GM18868 (cell line): ENCODE measurements around the gene IQSEC3.
A peak's percentile ranks its signal among the peaks of the same experiment; 100 is the strongest.
"Not testable (repeated sequence)": the region's sequence is repeated elsewhere in the genome, so short reads cannot be mapped to it uniquely, and the experiment has no call there.

Experiments used
- ATAC-seq: cut with Tn5 transposase; IDR thresholded peaks from one replicate; pipeline ENCODE4 v1.9.1; 2021; ENCODE audit warnings: mild to moderate bottlenecking, moderate library complexity; ENCODE audit not compliant: unreplicated experiment

The IQSEC3 gene

DNA sequence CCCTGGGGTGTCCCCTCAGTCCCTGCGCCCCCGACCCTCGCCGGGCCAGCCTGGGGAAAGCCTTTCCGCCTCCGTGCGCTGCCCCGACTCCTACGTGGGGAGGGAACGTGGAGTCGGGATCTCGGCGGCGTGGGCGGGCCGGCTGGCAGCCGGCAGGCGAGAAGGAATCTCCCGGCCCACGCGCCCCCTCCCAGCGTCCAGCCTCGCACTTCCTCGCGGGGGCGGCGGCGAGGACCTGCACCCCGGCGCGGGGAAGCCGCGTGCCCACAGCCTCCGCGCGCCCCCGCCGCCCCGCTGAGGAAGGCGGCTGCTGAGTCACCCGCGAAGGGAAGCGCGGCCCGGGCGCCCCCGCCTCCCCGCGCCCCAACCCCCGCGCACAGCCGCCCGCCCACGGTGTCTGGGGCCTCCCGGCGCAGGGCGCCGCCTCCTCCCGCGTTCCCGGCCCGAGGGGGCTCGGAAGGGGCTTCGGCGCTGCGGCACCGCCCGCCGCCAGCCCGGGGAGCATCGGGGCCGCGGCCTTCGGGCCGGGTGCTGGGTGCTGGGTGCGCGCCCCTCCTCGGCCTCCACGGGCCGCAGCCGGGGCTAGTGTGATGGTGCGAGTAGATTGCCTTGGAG, 11.3 kb downstream of the IQSEC3 start:
- not testable (repeated sequence) for ATAC-seq

DNA sequence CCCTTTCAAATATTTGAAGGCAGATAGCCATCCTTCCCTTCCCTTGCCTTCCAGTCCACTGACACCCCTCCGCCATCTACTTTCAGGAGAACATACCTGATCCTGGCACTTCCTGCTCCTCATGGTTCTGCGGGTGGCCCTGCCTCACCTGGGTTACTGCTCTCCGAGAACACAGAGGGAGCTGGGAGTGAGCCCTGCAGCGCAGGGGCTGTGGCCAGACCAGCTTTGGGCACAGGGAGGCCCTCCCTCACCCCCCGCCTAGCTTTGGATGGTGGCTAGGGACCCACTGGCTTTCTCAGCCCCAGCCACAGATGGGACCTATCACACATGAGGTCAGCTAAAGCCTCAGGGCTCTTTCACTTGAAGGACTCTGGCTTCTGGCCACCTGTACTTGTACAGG, 12.4 kb downstream of the IQSEC3 start:
- no peak for ATAC-seq

DNA sequence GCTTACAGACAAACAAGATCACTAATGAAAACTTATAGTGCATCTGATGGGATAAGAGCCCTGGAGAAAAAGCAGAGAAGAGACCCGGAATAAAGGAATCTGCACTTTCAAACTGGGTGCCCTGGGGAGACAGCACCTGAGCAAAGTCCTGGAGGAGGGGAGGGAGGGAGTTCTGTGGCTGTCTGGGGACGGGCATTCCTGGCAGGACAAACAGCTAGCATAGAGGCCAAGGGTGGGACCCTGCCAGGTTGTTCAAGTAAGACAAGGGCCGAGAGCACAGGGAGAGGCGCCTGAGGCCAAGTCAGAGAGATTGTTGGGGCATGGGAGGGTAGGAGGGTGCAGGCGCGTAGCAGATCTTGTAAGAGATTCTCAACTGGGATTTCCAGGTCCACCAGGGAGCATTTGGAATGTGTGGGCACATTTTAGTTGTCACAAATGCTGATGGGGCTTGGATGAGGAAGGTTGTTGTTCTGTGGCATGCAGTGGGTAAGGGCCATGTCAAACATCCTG, 14.2 kb downstream of the IQSEC3 start:
- ATAC-seq = no peak

DNA sequence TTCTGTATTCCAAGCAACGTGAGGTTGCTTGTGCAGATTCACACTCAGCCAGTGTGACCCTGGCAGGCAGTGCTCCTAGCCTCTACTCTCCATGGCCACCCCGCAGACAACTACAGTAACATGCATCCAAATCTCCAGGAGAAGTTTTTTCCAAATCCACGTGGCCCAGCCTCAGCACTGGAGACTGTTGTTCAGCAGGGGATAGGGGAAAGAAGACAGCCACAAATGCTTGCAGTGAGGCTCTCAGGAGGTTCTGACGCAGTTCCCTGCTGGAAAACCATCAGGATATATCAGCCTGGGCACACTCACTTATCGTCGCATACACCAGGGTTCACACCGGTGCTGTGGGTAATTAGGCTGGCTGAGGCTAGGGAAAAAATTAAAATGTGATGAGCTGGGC, 16.2 kb downstream of the IQSEC3 start:
- ATAC-seq = no peak

DNA sequence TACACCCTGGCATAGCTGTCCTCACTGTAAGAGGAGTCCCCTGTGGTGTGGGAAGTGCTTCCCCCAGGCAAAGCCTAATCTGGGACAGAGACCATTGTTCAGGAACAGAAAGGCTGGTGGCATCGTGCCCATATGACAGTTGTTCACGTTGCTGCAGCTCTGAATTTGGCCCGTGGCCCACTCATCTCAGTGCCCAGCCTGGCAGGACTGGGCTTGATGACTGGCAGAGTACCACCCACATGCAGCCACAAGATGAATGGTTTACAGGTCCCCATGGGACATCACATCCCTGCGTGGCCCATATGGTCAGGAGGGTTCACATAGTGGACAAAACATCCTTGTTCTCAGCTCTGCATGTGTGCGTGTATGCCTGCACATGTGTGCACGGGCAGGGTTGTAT, 17.5 kb downstream of the IQSEC3 start:
- no peak for ATAC-seq

DNA sequence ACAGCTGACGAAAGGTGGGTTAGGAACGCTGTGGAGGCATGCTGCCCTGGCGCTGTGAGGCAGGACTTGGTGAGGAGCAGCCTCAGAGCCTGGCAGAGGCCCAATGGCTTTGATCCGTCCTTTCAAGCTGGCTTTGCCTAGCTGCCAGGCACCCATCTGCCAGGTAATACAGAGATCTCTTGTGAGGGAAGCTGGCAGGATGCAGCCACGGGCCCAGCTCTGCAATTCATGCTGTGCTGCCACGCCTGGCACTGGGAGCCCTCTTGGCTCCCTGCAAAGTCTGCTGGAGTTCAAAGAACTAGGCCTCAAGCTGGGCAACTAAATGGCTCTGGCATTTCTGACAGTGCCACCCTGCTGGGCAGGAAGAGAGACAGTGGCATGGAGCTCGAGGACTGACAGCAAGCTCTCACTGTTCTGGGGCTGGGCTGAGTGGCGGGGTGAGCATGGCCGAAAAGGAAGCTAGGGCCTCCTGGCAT, 18.7 kb downstream of the IQSEC3 start:
- ATAC-seq = no peak

DNA sequence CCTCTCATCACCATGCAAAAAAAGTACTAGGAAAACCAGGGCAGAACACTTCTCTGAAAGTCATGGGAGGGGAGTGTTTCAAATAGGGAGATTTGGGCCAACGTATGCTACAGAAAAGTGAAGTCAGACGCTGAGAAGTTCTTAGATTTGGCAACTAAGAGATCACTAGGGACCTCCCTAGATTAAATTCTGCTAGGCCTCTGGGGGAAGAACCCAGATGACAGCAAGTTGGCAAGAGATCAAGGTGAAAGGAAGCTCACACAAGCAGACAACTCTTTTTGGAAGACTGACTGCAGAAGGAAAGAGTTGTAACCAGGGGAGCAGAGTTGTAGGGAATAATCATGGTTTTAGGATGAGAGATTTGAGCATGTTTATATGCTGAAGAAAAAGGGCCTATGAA, 20.7 kb downstream of the IQSEC3 start:
- ATAC-seq = no peak

DNA sequence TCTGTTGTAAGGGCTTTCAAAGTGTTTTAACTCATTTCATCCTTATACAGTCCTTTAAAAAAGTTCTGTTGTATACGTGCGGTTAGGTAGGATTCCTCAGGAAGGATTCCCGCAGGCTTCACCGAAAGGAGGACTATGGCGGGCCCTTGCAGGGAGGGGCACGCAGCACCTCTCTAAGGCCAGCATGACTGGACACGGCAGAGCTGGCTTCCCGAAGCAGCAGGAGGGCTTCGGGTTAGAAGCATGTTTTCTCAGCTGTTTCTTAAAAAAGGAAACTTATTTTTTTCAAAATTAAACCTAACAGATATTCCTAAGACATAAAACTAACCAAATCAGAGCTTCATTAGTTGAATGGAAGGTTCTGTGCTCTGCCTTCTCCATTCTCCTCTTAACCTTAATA, 21.3 kb downstream of the IQSEC3 start:
- ATAC-seq = no peak

DNA sequence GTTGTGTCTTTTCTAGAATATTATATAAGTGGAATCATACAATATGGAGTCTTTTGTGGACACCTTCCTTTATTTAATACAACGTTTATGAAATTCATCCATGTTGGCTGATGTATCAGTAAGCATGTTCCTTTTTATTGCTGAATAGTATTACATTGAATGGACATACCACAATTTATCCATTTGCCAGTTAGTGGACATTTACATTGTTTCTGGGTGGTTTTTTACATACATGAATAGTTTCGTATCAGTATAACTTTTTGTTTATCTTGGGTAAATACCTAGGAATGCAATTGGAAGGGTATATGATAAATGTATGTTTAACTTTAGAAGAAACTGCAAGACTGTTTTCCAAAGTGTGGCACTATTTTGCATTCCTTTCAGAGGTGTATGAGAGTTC, 23.1 kb downstream of the IQSEC3 start:
- ATAC-seq = no peak

DNA sequence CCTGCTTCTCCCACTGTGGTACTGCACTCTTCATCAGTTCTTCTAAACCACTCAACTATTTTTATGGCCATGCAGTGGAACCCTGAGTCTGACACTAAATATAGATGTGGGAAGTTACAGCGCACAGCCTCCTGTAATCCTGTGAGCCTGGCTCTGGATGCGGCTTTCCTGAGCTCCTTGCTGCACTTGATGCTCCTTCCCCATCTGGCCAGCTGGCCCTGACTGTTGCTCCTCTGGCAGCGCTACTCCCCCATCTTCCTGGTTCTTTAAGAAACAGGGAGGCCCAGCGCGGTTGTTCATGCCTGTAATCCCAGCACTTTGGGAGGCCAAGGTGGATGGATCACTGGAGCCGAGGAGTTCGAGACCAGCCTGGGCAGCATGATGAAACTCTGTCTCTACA, 24.6 kb downstream of the IQSEC3 start:
- ATAC-seq = no peak

DNA sequence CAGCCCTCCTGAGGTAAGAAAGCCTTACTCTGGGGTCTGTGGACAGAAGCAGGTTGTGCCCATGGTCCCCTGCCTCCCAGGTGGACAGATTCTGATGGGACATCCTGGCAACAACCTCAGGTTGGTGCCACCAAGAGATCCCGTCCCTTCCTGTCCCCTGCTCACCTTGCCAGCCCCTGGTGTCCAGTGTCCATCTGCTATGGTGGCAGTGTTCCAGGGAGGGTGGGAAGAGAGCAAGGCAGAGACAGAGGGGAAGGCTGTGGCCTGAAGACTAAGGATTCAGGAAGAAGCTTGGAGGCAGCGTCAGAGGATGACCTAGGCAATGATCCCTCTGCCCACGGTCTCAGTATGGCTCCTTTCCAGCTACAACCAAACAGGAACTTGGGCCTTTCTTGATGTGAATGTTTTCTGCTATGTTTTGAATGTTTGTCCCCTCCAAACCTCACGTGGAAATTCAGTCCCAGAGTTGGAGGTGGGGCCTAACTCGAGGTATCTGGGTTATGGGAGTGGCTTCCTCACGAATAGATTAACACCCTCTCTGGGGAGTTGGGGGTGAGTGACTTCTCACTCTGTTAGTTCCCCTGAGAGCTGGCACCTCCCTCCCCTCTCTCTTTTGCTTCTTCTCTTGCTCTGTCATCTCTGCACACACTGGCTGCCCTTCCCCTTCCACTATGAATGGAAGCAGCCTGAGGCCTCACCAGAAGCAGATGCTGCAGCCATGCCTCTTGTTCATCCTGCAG, 26.9 kb downstream of the IQSEC3 start:
- ATAC-seq = no peak

DNA sequence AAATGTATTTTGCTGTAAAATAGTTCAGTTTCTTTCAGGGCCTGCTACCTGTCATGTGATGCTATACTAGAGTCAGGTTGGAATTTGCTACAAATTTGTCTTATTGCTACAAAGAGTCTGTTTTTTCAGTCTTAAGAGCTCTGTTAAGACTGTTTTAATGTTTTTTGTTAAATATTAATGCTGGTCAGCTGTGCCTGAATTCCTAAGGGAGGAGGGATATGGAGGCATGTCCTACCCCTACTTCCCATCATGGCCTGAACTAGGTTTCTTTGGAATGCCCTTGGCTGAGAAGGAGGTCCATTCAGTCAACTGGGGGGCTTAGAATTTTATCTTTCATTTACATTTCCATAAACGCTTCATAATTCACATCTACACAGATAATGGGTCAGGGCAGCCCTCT, 30.0 kb downstream of the IQSEC3 start:
- no peak for ATAC-seq

DNA sequence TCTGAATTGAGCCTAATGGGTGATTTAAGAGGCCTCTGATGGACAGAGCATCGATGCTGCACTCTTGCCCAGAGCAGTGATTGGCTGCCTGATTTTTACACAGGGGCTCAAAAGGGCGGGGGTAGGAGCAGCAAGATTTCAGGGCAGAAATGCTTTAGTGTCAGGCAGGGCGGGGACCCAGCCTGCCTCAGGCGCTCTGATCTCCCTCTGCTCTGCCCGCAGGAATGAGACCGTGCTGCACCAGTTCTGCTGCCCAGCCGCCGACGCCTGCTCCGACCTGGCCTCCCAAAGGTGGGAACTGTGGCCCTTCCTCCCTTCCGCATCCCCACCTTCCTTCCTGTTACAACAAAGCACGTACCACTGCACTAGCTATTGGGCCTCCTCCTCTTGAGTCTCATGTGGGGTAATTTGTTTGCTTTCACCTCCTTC, 32.4 kb downstream of the IQSEC3 start:
- no peak for ATAC-seq

DNA sequence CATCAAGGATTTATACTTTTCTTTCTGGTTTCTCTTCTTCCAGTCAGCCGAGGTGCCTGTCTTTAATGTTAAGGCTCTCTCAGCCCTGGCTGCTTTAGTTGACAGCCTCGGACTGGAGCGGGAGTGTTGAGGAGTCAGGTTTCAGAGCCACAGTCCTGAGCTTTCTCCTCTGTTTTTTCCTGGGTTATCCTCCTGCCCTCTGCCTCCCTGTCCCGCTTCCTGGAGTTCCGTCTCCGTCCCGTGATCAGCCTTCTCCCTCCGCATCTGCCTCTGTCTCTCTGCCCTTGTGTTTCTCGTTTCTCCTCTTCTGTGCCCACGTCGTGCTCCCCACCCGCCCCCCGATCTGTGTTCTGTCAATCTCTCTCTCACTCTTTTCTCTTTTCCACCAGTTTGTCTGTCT, 33.0 kb downstream of the IQSEC3 start:
- no peak for ATAC-seq

DNA sequence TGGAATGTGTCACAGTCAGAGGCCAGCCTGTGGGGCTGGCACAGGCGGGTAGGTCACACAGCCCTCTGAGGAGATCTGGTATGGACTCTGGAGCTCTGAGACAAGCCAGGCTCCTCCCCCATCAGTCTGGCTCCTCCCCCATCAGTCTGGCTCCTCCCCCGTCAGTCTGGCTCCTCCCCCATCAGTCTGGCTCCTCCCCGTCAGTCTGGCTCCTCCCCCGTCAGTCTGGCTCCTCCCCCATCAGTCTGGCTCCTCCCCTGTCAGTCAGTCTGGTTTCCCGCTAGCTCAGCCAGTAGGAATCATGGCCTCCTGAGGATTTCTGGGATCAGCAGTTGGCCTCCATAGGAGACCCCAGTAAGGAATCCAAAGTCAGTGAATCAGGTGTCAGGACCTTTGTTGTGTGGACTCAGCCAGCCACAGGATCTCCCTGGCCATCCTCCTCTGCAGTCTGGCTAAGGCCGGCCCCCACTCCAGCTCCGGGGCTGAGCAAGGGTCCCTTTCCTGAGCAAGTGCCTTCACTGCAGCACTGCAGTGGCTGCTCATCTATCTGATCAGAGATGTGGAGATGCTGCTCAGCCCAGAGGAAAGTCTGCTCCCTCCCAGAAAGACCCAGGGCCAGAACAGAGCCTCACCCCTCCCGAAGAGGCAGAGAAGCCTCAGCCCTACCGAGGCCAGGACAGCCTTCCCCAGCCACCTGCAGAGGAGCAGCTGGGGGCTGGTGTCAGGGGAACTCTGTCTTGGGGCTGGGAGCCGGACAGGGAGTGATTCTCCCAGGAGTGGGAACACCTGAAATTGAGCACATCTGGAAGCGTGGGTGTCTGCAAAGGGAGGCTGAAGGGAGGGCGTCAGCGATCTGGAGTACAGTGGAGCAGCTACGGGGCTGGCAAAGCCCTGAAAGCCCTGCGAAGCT, 35.7 kb downstream of the IQSEC3 start:
- no peak for ATAC-seq

DNA sequence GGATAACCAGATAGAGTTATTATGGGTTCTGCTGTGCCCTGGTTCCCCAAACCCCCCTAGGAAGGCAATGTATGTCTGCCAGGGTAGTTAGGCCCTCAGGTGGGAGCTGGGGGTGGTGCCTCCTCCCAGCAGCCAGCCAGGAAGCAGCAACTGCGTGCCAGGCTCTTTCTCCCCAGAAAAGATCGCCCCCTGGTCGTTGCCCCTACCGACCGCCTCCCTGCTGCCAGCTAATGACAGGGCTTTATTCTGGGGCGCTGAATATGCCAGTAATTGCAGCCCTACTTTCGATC, 36.3 kb downstream of the IQSEC3 start:
- ATAC-seq = no peak

DNA sequence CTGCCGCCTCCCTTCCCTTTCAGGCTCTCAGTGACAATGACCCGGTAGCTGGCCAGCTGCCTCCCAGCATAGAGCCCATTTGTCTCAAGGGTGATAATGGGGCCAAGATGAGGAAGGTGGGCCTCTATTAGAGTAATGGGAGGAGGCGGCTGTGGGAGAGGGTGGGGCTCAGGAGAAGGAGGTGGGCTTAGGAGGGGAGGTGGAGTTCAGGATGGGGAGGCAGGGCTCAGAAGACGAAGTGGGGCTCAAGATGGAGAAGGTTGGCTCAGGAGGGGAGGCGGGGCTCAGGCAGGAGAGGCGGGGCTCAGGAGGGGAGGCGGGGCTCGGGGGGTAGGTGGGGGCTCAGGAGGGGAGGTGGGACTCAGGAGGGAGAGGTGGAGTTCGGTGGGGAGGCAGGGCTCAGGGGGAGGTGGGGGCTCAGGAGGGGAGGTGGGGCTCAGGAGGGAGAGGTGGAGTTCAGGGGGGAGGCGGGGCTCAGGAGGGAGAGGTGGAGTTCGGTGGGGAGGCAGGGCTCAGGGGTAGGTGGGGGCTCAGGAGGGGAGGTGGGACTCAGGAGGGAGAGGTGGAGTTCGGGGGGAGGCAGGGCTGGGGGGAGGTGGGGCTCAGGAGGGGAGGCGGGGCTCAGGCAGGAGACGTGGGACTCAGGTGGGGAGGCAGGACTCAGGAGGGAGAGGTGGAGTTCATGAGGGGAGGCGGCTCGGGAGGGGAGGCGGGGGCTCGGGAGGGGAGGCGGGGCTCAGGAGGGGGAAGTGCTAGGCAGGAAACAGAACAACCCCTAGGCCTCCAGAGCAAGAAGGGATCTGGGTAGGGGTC, 36.8 kb downstream of the IQSEC3 start:
- no peak for ATAC-seq

DNA sequence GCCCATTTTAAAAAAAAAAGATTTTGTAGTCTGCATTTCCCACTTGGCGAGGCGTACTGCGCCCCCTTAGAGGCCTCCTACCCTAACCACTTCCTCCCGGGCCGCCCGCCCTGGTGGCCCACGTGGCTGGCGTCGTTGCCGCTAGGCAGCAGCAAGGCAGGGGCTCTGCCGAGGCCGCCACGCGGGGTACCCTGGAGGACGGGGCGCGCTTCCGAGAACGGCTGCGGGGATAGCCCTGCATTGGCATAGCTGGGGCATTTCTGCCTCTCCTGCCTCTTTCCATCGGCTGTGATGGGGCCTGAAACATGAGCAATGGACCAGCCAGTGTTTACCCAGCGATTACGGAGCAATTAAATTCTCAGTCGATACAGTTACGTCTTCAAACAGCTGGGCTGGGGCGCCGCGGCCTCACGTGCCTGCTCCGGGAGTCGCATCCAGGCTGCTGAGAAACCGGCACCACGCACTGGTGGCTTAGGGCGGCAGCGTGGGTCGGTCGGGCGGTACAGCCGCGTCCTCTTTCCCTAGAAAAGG, 38.0 kb downstream of the IQSEC3 start:
- no peak for ATAC-seq

DNA sequence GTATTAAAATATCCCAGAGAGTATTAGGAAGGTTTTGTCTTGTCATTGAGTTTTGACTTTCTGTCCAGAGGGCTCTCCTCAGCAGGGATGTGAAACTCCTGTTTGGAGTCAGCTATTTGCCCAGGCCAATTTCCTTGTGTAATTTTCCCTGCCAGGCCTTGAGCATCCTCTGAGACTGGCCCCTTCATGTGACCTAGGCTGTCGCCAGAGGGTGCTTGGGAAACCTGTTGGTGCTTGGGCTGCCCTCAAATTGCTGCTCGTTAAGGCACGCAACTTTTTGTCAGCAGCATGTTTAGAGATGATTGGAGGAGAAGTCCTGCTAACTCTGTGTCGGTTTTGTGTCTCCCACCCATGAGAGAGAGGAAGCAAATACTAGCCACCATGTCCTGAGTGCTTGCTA, 39.1 kb downstream of the IQSEC3 start:
- ATAC-seq = no peak

DNA sequence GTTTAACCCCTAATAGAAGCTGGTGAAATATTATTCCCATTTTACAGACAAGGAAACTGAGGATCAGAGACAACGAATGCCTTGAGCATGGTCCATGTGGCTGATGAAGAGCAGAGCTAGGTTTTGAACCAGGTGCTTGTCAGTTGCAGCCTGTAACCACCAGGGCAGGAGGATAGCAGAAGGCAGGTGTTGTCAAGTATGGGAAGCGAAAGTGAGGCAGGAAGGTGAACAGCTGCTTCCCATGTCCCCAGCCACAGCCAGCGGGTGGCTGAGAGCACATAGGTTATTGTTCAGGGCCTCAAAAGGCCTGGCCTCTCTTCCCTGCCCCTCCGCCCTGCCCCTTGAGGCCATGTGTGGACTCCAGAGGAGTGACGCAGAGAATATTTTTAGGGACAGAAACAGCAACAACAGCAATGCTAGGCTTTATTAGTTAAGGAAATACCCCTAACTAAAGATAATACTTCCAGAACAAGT, 39.6 kb downstream of the IQSEC3 start:
- peak; percentile 67 for ATAC-seq
